ENCODE results near the gene OR6B1.

- TF ChIP-seq POLR2AphosphoS5 (IDR thresholded peaks at IDR 0.05; ENCODE audit: insufficient read depth, low read depth, low read length), result no peak
- TF ChIP-seq POLR2A (IDR thresholded peaks at IDR 0.05; ENCODE audit: low read depth, low read length), result no peak
- TF ChIP-seq CTCF (IDR thresholded peaks at IDR 0.05; ENCODE audit: extremely low read depth in 1 of 2, insufficient read depth in 1 of 2, low read depth in 1 of 2, low read length in 2 of 2), result no peak
These were observed 46.0 kb upstream of the OR6B1 start for GRCh38 chr7:143954135-143954534.
